Neuronal stem cell (in vitro differentiated cells): ENCODE data around the gene ADGB.

Source experiments
- DNase-seq: peaks from one replicate; pipeline ENCODE4 v3.0.0-alpha.2; 2013; ENCODE audit warnings: low spot score
- H2AFZ ChIP-seq: one replicate; pipeline ENCODE4 v1.6.1; 2013; ENCODE audit warnings: mild to moderate bottlenecking, low read length, inconsistent platforms
- H2AK5ac ChIP-seq: 2 replicates; pipeline ENCODE4 v1.6.1; 2013; ENCODE audit warnings: low read depth, mild to moderate bottlenecking, inconsistent platforms, low read length, moderate library complexity, mixed read lengths
- H2BK120ac ChIP-seq: 2 replicates; pipeline ENCODE4 v1.6.1; 2013; ENCODE audit warnings: low read depth, mild to moderate bottlenecking, inconsistent platforms, low read length, moderate library complexity, mixed read lengths
- H2BK12ac ChIP-seq: one replicate; pipeline ENCODE4 v1.6.1; 2013; ENCODE audit warnings: low read length, inconsistent platforms
- H2BK15ac ChIP-seq: 2 replicates; pipeline ENCODE4 v1.6.1; 2013; ENCODE audit warnings: mild to moderate bottlenecking, low read length, inconsistent platforms, mixed read lengths
- H2BK5ac ChIP-seq: one replicate; pipeline ENCODE4 v1.6.1; 2013; ENCODE audit warnings: inconsistent platforms, mild to moderate bottlenecking, low read length, moderate library complexity
- H3K14ac ChIP-seq: one replicate; pipeline ENCODE4 v1.6.1; 2013; ENCODE audit warnings: low read length, inconsistent platforms
- H3K18ac ChIP-seq: 2 replicates; pipeline ENCODE4 v1.6.1; 2013; ENCODE audit warnings: low read length, inconsistent platforms
- H3K23ac ChIP-seq: 2 replicates; pipeline ENCODE4 v1.6.1; 2013; ENCODE audit warnings: low read depth, mild to moderate bottlenecking, mixed read lengths, low read length, inconsistent platforms; ENCODE audit not compliant: poor library complexity
- H3K27ac ChIP-seq: replicated peaks from 3 replicates; pipeline ENCODE4 v1.5.1; 2013; ENCODE audit warnings: low read length, inconsistent platforms
- H3K27me3 ChIP-seq, 3 experiments: 2 replicates each; pipeline ENCODE4 v1.6.1; 2013; ENCODE audit warnings: low read length in 3 of 3, mild to moderate bottlenecking in 2 of 3, inconsistent platforms in 1 of 3, low read depth in 1 of 3, mixed read lengths in 1 of 3, moderate library complexity in 1 of 3; ENCODE audit not compliant: control insufficient read depth in 3 of 3, insufficient read depth in 3 of 3
- H3K36me3 ChIP-seq, 2 donors: replicated peaks in 1 of 2; 2 replicates each; pipeline ENCODE4 v1.6.1; 2013; ENCODE audit warnings: low read length in 2 of 2; ENCODE audit not compliant: control insufficient read depth in 2 of 2, insufficient read depth in 2 of 2
- H3K4ac ChIP-seq: 2 replicates; pipeline ENCODE4 v1.6.1; 2013; ENCODE audit warnings: inconsistent platforms, mild to moderate bottlenecking, low read length, moderate library complexity
- H3K4me1 ChIP-seq, 2 donors: 1 replicate in 1 of 2; 2 replicates in 1 of 2; pipeline ENCODE4 v1.6.1; 2013; ENCODE audit warnings: low read length in 2 of 2, low read depth in 1 of 2; ENCODE audit not compliant: control insufficient read depth in 2 of 2, insufficient read depth in 1 of 2
- H3K4me2 ChIP-seq: one replicate; pipeline ENCODE4 v1.6.1; 2013; ENCODE audit warnings: mild to moderate bottlenecking, low read length, inconsistent platforms; ENCODE audit not compliant: insufficient read depth, poor library complexity, severe bottlenecking
- H3K4me3 ChIP-seq, 2 donors: 2 replicates each; pipeline ENCODE4 v1.5.1; 2013; ENCODE audit warnings: low read length in 2 of 2, mild to moderate bottlenecking in 2 of 2, inconsistent platforms in 1 of 2, moderate library complexity in 1 of 2
- H3K79me1 ChIP-seq: one replicate; pipeline ENCODE4 v1.6.1; 2013; ENCODE audit warnings: low read depth, mild to moderate bottlenecking, inconsistent platforms, low read length, moderate library complexity
- H3K9ac ChIP-seq: one replicate; pipeline ENCODE4 v1.6.1; 2013; ENCODE audit warnings: mild to moderate bottlenecking, low read depth, low read length, inconsistent platforms; ENCODE audit not compliant: poor library complexity
- H3K9me3 ChIP-seq, 2 donors: replicated peaks in 1 of 2; 2 replicates each; pipeline versions ENCODE3 to v1.6.1; 2013; ENCODE audit warnings: low read length in 2 of 2, mild to moderate bottlenecking in 2 of 2, inconsistent platforms in 1 of 2, low read depth in 1 of 2, mixed read lengths in 1 of 2, moderate library complexity in 1 of 2; ENCODE audit not compliant: control insufficient read depth in 2 of 2, insufficient read depth in 1 of 2
- H4K8ac ChIP-seq: one replicate; pipeline ENCODE4 v1.6.1; 2013; ENCODE audit warnings: low read depth, mild to moderate bottlenecking, inconsistent platforms, low read length, moderate library complexity
- H4K91ac ChIP-seq: one replicate; pipeline ENCODE4 v1.6.1; 2013; ENCODE audit warnings: low read length, low read depth, mild to moderate bottlenecking, inconsistent platforms; ENCODE audit not compliant: poor library complexity
- WGBS, 2 donors: extraction: QIAGEN DNeasy Blood & Tissue Kit; methylation state at CpG; one replicate each; pipeline ENCODE4 v1.1.7; 2013; ENCODE audit warnings: missing lambda C conversion rate in 2 of 2, mixed read lengths in 1 of 2; ENCODE audit not compliant: insufficient read length in 2 of 2, insufficient replicate concordance in 1 of 2; ENCODE audit errors: extremely low coverage in 2 of 2; 5-methylcytosine and 5-hydroxymethylcytosine counted together

Gene ADGB

DNA sequence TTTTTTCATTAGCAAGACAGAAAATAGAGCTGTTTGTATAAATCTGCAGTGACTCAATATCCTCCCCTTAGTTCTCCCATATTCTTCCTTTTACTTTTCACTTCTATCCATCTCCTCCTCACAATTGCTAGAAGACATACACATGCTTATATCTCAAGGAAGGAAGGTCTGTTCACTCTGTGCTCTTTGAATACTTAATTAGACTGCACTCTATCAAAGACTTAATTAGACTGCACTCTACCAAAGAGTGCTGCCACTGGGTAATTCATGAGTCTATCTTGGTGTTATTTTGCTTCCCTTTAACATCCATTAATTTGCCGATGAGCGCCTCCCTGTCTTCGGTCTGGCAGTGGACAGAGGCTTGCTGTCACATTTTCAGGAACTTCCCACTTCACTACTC lies 241.9 kb downstream of the ADGB start:
- Histone ChIP-seq H3K9me3 (no peaks in the 10 kb centered on the region), H3K4me1 (no peaks in the 10 kb centered on the region), H3K4me2 (no peak overlapping the region), H3K4ac (no peak overlapping the region), H3K79me1 (no peaks in the 10 kb centered on the region), H2BK5ac (no peak overlapping the region), H3K27ac (no peak overlapping the region), H3K4me3 (no peak overlapping the region), H4K8ac (no peak overlapping the region), H2AK5ac (no peak overlapping the region), H2BK15ac (no peak overlapping the region), H3K18ac (no peak overlapping the region), H2AFZ (no peak overlapping the region), H4K91ac (no peak overlapping the region), H3K9ac (no peak overlapping the region), H2BK120ac (no peak overlapping the region), H3K36me3 (no peaks in the 10 kb centered on the region), H2BK12ac (no peak overlapping the region), H3K27me3 (no peaks in the 10 kb centered on the region), H3K23ac (no peak overlapping the region), H3K14ac (no peak overlapping the region)
- DNase-seq: no peak
- WGBS, 2 donors: no CpG with 5 or more reads among the region's 3 CpGs

DNA sequence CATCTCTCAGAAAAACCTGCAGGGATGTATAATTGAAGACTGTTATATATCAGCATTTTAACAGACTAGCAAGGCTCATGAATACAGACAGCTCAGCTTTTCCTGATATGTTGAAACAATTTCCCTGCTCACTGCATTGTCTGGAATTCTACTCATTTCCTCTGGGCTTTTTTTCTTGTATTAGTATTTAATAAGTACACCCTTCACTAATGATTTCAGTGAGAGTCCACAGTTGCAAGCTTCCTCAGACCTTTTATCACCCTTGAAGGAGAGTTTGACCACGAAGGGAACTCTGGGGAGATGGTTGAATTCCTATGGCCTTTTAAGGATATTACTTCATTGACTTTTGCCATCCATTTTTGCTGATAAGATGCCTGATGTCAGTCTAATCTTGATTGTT lies 248.7 kb downstream of the ADGB start:
- no peak overlapping the region for H3K9ac ChIP-seq
- H3K18ac ChIP-seq: no peak overlapping the region
- H3K14ac ChIP-seq: no peak overlapping the region
- no peak overlapping the region for H2BK5ac ChIP-seq
- no peak overlapping the region for H2AK5ac ChIP-seq
- H3K36me3 ChIP-seq: no peaks in the 10 kb centered on the region
- H3K79me1 ChIP-seq: no peaks in the 10 kb centered on the region
- no CpG with 5 or more reads among the region's 1 CpG for WGBS, 2 donors
- no peak overlapping the region for H3K4me3 ChIP-seq
- no peaks in the 10 kb centered on the region for H3K4me1 ChIP-seq
- no peak overlapping the region for H3K27ac ChIP-seq
- H4K8ac ChIP-seq: no peak overlapping the region
- H2BK12ac ChIP-seq: no peak overlapping the region
- H3K27me3 ChIP-seq: no peaks in the 10 kb centered on the region
- H4K91ac ChIP-seq: no peak overlapping the region
- no peak overlapping the region for H2AFZ ChIP-seq
- no peak overlapping the region for H3K23ac ChIP-seq
- H3K4ac ChIP-seq: no peak overlapping the region
- H3K4me2 ChIP-seq: no peak overlapping the region
- no peak for DNase-seq
- H3K9me3 ChIP-seq: no peaks in the 10 kb centered on the region
- no peak overlapping the region for H2BK120ac ChIP-seq
- no peak overlapping the region for H2BK15ac ChIP-seq

DNA sequence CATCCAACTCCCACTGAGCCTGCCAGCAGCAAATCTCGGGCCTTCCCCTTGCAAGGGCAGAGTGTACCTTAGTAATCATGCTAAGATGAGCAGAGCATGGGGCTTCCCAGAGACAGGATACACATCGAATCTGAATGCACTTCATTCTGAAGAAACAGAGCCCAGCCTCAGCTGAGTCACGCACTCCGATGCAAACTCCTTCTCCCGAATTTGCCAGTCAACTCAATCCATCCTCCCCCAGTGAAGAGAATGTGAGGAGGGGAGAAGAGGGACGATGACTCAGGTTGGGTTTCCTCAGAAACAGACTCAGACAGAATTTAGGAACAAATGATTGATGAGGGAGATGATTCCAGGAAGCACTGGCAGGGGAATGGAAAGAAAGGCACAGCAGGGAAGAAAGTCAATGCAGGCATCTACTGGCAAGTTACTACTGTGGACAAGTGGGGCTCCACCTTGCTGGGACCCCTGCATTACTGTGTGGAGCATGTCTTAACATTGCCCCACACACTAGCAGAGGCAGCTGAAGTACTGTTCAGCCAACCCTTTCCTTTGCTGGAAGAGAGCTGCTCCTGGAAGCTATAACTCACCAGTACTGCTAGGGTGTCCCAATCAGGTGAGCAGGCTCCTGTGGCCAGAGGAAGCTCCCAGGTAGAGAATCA lies 251.6 kb downstream of the ADGB start:
- Histone ChIP-seq H4K8ac (no peak overlapping the region), H3K18ac (no peak overlapping the region), H2BK15ac (no peak overlapping the region), H3K4me3 (no peak overlapping the region), H3K23ac (no peak overlapping the region), H2BK5ac (no peak overlapping the region), H3K14ac (peak overlapping the region; percentile 25), H2AFZ (peak overlapping the region; percentile 60), H3K4me2 (no peak overlapping the region), H3K4me1 (no peaks in the 10 kb centered on the region), H4K91ac (no peak overlapping the region), H3K36me3 (no peaks in the 10 kb centered on the region), H2BK12ac (no peak overlapping the region), H2BK120ac (no peak overlapping the region), H3K79me1 (no peaks in the 10 kb centered on the region), H3K9me3 (no peaks in the 10 kb centered on the region), H2AK5ac (no peak overlapping the region), H3K4ac (no peak overlapping the region), H3K27me3 (no peaks in the 10 kb centered on the region), H3K27ac (no peak overlapping the region), H3K9ac (no peak overlapping the region)
- DNase-seq: no peak
- no CpG with 5 or more reads among the region's 6 CpGs for WGBS, 2 donors

DNA sequence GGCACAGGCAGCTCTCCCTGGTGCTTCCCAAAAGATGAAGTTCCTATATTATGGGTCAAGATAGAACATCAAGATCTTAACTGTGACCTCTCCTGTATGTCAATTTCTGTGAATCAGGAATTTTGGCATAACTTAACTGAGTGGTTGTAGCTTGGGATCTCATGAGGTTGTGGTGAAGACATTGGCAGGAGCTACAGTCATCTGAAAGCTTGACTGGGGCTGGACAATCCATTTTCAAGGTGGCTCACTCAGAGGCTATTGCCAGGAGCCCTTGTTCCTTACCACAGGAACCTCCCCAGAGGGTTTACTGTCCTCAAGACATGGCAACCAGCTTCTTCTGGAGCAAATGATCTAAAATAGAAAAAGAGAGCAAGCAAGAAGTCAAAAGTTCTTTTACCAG lies 252.2 kb downstream of the ADGB start:
- H2AFZ ChIP-seq: peak overlapping the region; percentile 60
- no peak overlapping the region for H3K4me3 ChIP-seq
- H3K4me1 ChIP-seq: no peaks in the 10 kb centered on the region
- H2BK15ac ChIP-seq: no peak overlapping the region
- no peak overlapping the region for H2BK5ac ChIP-seq
- H3K36me3 ChIP-seq: no peaks in the 10 kb centered on the region
- no peak for DNase-seq
- no peak overlapping the region for H2BK120ac ChIP-seq
- H3K9ac ChIP-seq: no peak overlapping the region
- no peak overlapping the region for H3K4me2 ChIP-seq
- no peak overlapping the region for H2BK12ac ChIP-seq
- H3K9me3 ChIP-seq: no peaks in the 10 kb centered on the region
- H3K23ac ChIP-seq: no peak overlapping the region
- no peak overlapping the region for H3K4ac ChIP-seq
- no peaks in the 10 kb centered on the region for H3K79me1 ChIP-seq
- no peak overlapping the region for H3K27ac ChIP-seq
- no peaks in the 10 kb centered on the region for H3K27me3 ChIP-seq
- H3K14ac ChIP-seq: no peak overlapping the region
- H4K91ac ChIP-seq: no peak overlapping the region
- H4K8ac ChIP-seq: no peak overlapping the region
- H3K18ac ChIP-seq: no peak overlapping the region
- no peak overlapping the region for H2AK5ac ChIP-seq
